ENCODE data around the gene GOLGA2. TPM values are rescaled to one million over a fixed set of nuclear protein-coding genes. Genes with fewer than 3 reads are reported as not detected.

GOLGA2 gene, protein sequence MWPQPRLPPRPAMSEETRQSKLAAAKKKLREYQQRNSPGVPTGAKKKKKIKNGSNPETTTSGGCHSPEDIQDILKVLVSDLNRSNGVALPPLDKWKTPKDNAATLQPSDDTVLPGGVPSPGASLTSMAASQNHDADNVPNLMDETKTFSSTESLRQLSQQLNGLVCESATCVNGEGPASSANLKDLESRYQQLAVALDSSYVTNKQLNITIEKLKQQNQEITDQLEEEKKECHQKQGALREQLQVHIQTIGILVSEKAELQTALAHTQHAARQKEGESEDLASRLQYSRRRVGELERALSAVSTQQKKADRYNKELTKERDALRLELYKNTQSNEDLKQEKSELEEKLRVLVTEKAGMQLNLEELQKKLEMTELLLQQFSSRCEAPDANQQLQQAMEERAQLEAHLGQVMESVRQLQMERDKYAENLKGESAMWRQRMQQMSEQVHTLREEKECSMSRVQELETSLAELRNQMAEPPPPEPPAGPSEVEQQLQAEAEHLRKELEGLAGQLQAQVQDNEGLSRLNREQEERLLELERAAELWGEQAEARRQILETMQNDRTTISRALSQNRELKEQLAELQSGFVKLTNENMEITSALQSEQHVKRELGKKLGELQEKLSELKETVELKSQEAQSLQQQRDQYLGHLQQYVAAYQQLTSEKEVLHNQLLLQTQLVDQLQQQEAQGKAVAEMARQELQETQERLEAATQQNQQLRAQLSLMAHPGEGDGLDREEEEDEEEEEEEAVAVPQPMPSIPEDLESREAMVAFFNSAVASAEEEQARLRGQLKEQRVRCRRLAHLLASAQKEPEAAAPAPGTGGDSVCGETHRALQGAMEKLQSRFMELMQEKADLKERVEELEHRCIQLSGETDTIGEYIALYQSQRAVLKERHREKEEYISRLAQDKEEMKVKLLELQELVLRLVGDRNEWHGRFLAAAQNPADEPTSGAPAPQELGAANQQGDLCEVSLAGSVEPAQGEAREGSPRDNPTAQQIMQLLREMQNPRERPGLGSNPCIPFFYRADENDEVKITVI
- 55.2 and 83.3 TPM in 2 replicates for total RNA-seq

DNA sequence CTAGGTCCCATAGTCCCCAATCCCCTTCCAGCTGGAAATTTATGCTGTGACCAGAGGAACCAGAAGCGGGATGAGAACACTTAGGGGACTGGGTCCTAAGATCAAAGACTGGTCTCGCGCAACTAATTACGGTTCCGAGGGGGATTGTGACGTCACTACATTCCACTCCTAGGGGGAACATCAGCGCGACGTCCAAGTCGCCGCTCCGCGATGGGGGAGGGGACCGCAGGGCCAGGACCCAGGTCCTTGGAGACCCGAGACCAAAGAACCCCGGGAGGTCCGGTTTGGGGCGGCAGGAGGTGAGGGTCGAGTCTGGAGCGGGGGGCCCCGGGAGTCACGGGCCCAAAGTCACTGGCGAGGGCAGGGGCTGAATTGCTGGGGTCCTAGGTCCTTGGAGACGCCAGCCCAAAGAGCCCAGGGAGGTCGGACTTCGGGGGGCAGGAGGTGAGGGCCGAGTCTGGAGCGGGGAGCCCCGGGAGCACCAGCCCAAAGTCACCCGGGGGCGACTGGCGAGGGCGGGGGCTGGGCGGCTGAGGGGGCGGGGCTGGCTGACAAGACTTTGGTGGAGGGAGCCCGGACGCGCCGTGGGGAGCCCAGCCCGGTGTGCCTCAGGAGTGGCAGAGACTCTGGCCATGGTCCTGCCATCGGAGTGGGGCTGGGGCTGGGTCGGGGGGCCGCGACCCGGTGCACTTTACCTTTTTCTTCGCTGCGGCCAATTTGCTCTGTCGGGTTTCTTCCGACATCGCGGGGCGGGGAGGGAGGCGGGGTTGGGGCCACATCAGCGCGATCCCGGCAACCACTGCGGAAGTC lies at the start of gene GOLGA2:
Gene GOLGA2 (minus strand): TSS at position 810 of the 810 bp plus-strand sequence. CDS start 31 bp downstream, at position 779.

GRCh38 chr9:128322404-128323211 lies 46.8 kb upstream of the GOLGA2 start, which contains the start of the genes COQ4 and TRUB2:
COQ4 (plus strand) TSS chr9:128322839; CDS start chr9:128322859, 20 bp downstream.
TRUB2 (minus strand) TSS chr9:128322447; CDS start chr9:128322408, 39 bp downstream.

GRCh38 chr9:128276008-128276573 lies 284 bp upstream of the GOLGA2 start, which contains the start of gene SWI5:
SWI5 (plus strand) TSS chr9:128276276.

Other genes with a start within 250 kb of the GOLGA2 start
- gene NAIF1, start 208.7 kb downstream of the GOLGA2 start, total RNA-seq = 9.0 and 9.6 TPM in 2 replicates
- gene SLC25A25, start 207.8 kb downstream of the GOLGA2 start, total RNA-seq = 12.6 and 16.1 TPM in 2 replicates
- 112 and 116 TPM in 2 replicates for gene PTGES2, start 148.3 kb downstream of the GOLGA2 start, total RNA-seq
- 0.18 TPM in 1 of 2 replicates, not detected in the other for gene LCN2, start 126.6 kb downstream of the GOLGA2 start, total RNA-seq
- gene BBLN, start 115.7 kb downstream of the GOLGA2 start, total RNA-seq = 19.5 and 21.7 TPM in 2 replicates
- 17.9 and 30.1 TPM in 2 replicates for gene CIZ1, start 84.4 kb downstream of the GOLGA2 start, total RNA-seq
- 0.27 and 2.9 TPM in 2 replicates for gene DNM1, start 72.6 kb downstream of the GOLGA2 start, total RNA-seq
- gene SWI5, start 269 bp upstream of the GOLGA2 start, total RNA-seq = 26.8 and 32.1 TPM in 2 replicates
- 24.1 and 31.8 TPM in 2 replicates for gene TRUB2, start 46.4 kb upstream of the GOLGA2 start, total RNA-seq
- 20.9 and 30.8 TPM in 2 replicates for gene COQ4, start 46.8 kb upstream of the GOLGA2 start, total RNA-seq
- gene SLC27A4, start 64.5 kb upstream of the GOLGA2 start, total RNA-seq = 27.0 and 27.9 TPM in 2 replicates
- gene URM1, start 95.4 kb upstream of the GOLGA2 start, total RNA-seq = 39.2 and 43.2 TPM in 2 replicates
- 14.6 and 48.1 TPM in 2 replicates for gene CERCAM, start 144.8 kb upstream of the GOLGA2 start, total RNA-seq
- 45.7 and 46.6 TPM in 2 replicates for gene ODF2, start 180.0 kb upstream of the GOLGA2 start, total RNA-seq
- 21.5 and 21.8 TPM in 2 replicates for gene GLE1, start 228.7 kb upstream of the GOLGA2 start, total RNA-seq

Measured in endothelial cell of coronary artery (primary cell).